Measurements from ENCODE around the gene PPP2R1B. TPM values are rescaled to one million over a fixed set of nuclear protein-coding genes. Genes with fewer than 3 reads are reported as not detected.

The PPP2R1B gene
- total RNA-seq, 2 donors from 2014 or later, result 45.9 to 57.0 TPM

DNA sequence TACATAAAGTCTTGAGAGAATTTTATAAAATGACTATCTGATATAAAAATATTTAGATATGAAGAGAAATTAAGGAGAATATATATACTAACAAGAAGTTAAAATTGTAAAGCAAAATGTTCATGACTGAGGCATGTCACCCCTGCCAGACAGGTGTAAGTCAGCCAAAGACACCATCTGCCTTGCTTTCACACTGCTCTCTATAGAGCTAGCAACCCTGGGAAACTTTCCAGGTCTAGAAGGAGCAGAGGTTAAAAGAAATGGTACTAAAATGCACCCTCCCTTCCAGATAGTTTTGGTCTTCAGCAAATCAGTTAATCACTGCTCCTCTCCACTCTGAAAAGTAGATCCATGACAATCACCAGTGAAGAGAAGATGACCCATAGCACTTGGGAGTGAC, 16.5 kb downstream of the PPP2R1B start:
- H3K4me1 ChIP-seq, result no peaks in the 10 kb centered on the region
- TF ChIP-seq, protein P1, sequence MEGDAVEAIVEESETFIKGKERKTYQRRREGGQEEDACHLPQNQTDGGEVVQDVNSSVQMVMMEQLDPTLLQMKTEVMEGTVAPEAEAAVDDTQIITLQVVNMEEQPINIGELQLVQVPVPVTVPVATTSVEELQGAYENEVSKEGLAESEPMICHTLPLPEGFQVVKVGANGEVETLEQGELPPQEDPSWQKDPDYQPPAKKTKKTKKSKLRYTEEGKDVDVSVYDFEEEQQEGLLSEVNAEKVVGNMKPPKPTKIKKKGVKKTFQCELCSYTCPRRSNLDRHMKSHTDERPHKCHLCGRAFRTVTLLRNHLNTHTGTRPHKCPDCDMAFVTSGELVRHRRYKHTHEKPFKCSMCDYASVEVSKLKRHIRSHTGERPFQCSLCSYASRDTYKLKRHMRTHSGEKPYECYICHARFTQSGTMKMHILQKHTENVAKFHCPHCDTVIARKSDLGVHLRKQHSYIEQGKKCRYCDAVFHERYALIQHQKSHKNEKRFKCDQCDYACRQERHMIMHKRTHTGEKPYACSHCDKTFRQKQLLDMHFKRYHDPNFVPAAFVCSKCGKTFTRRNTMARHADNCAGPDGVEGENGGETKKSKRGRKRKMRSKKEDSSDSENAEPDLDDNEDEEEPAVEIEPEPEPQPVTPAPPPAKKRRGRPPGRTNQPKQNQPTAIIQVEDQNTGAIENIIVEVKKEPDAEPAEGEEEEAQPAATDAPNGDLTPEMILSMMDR (IDR thresholded peaks at IDR 0.05), result no peak

DNA sequence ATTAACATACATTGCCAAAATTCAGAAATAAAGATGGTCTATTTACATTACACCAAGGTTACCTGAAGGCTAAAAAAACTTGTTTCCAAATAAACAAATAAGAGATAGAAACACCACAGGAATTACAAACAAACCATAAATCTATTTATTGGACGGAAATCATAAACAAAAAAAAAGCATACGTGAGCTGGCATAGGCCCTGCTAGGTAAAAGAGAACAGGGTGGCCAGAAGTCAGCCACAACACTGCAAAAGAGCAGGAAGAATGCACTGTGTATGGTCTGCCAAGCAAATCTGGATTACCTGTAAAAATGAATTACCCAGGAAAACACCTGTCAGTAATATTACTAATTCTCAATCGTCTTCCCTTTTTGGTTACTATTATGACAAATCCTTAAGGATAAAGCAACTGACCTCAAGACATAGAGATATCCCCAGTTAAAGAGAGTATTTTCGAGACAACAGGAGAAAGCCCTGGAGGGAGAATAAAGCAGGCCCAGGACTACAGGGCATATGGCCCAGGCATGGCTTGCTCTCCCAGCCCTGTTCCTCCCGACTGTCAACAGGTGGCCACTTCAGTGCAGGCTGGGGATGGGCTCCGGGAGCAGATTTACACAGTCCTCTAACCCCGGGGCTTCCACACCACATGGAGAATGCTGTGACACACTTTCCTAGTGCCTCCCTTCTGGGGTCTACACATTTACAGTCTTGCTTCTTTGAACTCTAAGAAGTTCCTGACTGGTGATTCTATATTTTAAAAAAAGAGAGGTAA, 18.0 kb downstream of the PPP2R1B start:
- TF ChIP-seq, protein P1 (IDR thresholded peaks at IDR 0.05), result no peak
- Histone ChIP-seq H3K36me3 (peaks cover 4% of the 10 kb centered on the region), H3K4me3 (no peak overlapping the region)

More for the DNA sequence above, 16.5 kb downstream of the PPP2R1B start:
- Histone ChIP-seq H3K4me3 (no peak overlapping the region), H3K9ac (ENCODE audit: low read depth in 2 of 2, low read length in 2 of 2) (no peak overlapping the region), H3K36me3 (peaks cover 4% of the 10 kb centered on the region), H3K27ac (no peak overlapping the region), H3K27me3 (no peaks in the 10 kb centered on the region), H3K9me3 (no peaks in the 10 kb centered on the region)
- no peak for DNase-seq
- intact Hi-C loops (cut with DNase I), result no loop called here

DNA sequence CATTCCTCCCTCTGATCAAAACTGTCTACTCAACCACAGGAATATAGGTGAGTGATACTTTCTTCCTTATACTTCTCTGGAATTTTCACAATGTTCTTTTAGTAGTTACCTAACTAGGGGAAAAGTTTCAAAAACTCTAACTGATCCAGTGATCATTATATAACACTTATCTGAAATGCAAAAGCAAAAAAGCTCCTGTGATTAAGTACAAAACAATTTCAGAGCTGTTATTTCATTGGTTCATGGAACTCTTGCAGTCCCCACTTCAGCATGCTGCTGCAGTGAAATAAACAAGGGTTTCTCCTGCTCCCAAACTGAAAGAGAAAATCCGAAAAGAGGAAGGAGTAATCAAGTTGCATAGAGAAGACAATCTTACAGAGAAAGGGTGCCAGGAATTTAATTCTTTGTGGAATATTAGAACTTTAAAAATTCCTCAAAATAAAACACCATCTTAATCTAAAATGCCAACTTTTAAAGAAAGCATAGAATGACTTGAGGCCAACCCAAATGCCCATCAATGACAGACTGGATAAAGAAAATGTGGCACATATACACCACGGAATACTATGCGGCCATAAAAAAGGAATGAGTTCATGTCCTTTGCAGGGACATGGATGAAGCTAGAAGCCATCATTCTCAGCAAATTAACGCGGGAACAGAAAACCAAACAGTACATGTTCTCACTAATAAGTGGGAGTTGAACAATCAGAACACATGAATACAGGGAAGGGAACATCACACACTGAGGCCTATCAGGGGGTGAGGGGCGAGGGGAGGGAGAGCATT, 20.3 kb downstream of the PPP2R1B start:
- Histone ChIP-seq H3K36me3 (peaks cover 13% of the 10 kb centered on the region), H3K27ac (no peak overlapping the region), H3K9ac (ENCODE audit: low read depth in 2 of 2, low read length in 2 of 2) (no peak overlapping the region), H3K9me3 (no peaks in the 10 kb centered on the region), H3K4me3 (no peak overlapping the region), H3K27me3 (no peaks in the 10 kb centered on the region), H3K4me1 (no peaks in the 10 kb centered on the region)
- intact Hi-C loops (cut with DNase I), result no loop called here
- TF ChIP-seq, protein P1 (IDR thresholded peaks at IDR 0.05), result no peak
- DNase-seq, result no peak

More for the DNA sequence above, 18.0 kb downstream of the PPP2R1B start:
- H3K4me1 ChIP-seq, result no peaks in the 10 kb centered on the region
- no peak overlapping the region for H3K9ac ChIP-seq (ENCODE audit: low read depth in 2 of 2, low read length in 2 of 2)
- no peaks in the 10 kb centered on the region for H3K27me3 ChIP-seq
- intact Hi-C loops (cut with DNase I), result no loop called here
- H3K9me3 ChIP-seq, result no peaks in the 10 kb centered on the region
- H3K27ac ChIP-seq, result no peak overlapping the region
- DNase-seq, result no peak

DNA sequence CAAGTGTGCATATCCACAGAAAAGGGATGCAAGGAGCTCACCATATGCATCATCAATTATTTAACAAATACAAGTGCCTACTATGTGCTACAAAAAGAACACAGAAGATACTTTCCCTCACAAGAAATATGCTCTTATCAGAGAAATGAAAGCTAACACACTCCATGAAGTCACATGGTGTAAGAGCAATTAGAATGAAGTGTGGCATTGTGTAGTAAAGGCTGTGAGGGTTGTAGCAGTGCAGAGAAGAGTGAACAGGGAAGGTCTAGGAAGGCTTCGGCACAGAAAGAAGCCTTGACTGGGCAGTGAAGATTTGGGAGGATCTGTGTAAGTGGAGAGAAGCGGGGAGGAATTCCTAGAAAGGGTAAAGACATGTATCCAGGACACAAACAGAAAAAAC, 22.5 kb downstream of the PPP2R1B start:
- no peaks in the 10 kb centered on the region for H3K9me3 ChIP-seq
- no peak overlapping the region for H3K9ac ChIP-seq (ENCODE audit: low read depth in 2 of 2, low read length in 2 of 2)
- no peak for DNase-seq
- peaks cover 9% of the 10 kb centered on the region for H3K36me3 ChIP-seq
- no peak overlapping the region for H3K27ac ChIP-seq
- TF ChIP-seq, protein P1 (IDR thresholded peaks at IDR 0.05), result no peak
- no peak overlapping the region for H3K4me3 ChIP-seq
- intact Hi-C loops (cut with DNase I), result no loop called here
- no peaks in the 10 kb centered on the region for H3K27me3 ChIP-seq
- no peaks in the 10 kb centered on the region for H3K4me1 ChIP-seq

DNA sequence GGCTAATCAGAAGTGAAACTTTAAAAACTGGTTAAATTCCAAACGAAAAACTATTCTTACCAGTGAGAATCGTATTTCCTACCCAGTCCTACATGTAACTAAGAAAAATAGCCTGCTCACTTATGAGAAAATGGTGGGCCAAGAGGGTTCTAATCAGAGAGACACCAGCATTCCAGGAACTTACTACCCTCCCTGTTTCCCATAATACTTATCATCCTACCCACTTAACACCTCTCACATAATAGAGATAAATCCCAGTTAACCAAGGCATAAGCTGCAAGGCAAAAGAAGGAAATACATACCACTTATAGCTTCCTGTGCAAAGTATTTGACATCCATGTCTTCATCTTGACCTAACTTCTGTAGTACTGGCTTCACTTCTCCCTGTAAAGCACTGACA, 24.4 kb downstream of the PPP2R1B start:
- TF ChIP-seq, protein P1 (IDR thresholded peaks at IDR 0.05), result no peak
- intact Hi-C loops (cut with DNase I), result no loop called here
- Histone ChIP-seq H3K9me3 (no peaks in the 10 kb centered on the region), H3K4me1 (no peaks in the 10 kb centered on the region), H3K27me3 (no peaks in the 10 kb centered on the region), H3K4me3 (no peak overlapping the region), H3K36me3 (peaks cover 9% of the 10 kb centered on the region), H3K27ac (no peak overlapping the region), H3K9ac (ENCODE audit: low read depth in 2 of 2, low read length in 2 of 2) (no peak overlapping the region)
- no peak for DNase-seq

Measured in colonic mucosa (tissue), 4 donors.